Heart left ventricle (tissue), 16 donors: Measurements from ENCODE around the gene ADAMTS1. TPM values are rescaled to one million over a fixed set of nuclear protein-coding genes. Genes with fewer than 3 reads are reported as not detected.
"Not testable (repeated sequence)": the region's sequence is repeated elsewhere in the genome, so short reads cannot be mapped to it uniquely, and the experiment has no call there.

Experiments
- ATAC-seq, 4 donors: fragments of 200-7000 bp; cut with Tn5 transposase; one replicate each; pipeline ENCODE4 v1.9.1; 2020 to 2022; ENCODE audit warnings: moderate library complexity in 4 of 4, mild to moderate bottlenecking in 3 of 4, moderate number of reproducible peaks in 1 of 4
- DNase-seq, 5 donors: peaks; one replicate each; pipeline ENCODE4 v3.0.0-alpha.2; 2020
- H3K27ac ChIP-seq, 12 donors: fragments of 200-600 bp; sonication (generic) in 4 of 12; one replicate each; pipeline versions ENCODE4 v1.5.0 to v1.8.0; 2016 to 2022; ENCODE audit warnings: mild to moderate bottlenecking in 2 of 12
- H3K27me3 ChIP-seq, 9 donors: fragments of 200-600 bp; sonication (generic) in 2 of 9; one replicate each; pipeline versions ENCODE4 v1.5.1 to v1.8.0; 2016 to 2022; ENCODE audit warnings: mild to moderate bottlenecking in 3 of 9
- H3K36me3 ChIP-seq, 9 donors: fragments of 200-600 bp; sonication (generic) in 2 of 9; one replicate each; pipeline versions ENCODE4 v1.5.0 to v1.8.0; 2018 to 2022; ENCODE audit warnings: mild to moderate bottlenecking in 2 of 9
- H3K4me1 ChIP-seq, 12 donors: fragments of 200-600 bp; sonication (generic) in 4 of 12; one replicate each; pipeline versions ENCODE4 v1.5.0 to v1.8.0; 2016 to 2022; ENCODE audit warnings: mild to moderate bottlenecking in 3 of 12
- H3K4me3 ChIP-seq, 12 donors: fragments of 200-600 bp; sonication (generic) in 4 of 12; one replicate each; pipeline versions ENCODE4 v1.5.0 to v1.8.0; 2017 to 2022; ENCODE audit warnings: mild to moderate bottlenecking in 9 of 12, moderate library complexity in 4 of 12
- H3K9me3 ChIP-seq, 12 donors: fragments of 200-600 bp; sonication (generic) in 4 of 12; one replicate each; pipeline versions ENCODE4 v1.5.0 to v1.8.0; 2016 to 2022; ENCODE audit warnings: mild to moderate bottlenecking in 1 of 12
- POLR2A ChIP-seq, 2 donors: fragments of 450-650 bp; IDR thresholded peaks; one replicate each; pipeline ENCODE4 v1.6.1; 2017; ENCODE audit warnings: antibody characterized with exemption in 2 of 2, mild to moderate bottlenecking in 2 of 2, moderate library complexity in 2 of 2
- WGBS, 4 donors: extraction: QIAGEN DNeasy Blood & Tissue Kit in 2 of 4; methylation state at CpG; one replicate each; pipeline versions ENCODE4 v1.1.5 to v1.1.7; 2013 to 2018; 5-methylcytosine and 5-hydroxymethylcytosine counted together
- intact Hi-C, 10 donors: fragments of 100-400 bp; cut with DNase I; formaldehyde crosslinking; loops; one replicate each; pipeline versions ENCODE4 v1.11.1 to v1.14.2; 2022
- polyA plus RNA-seq, 2 donors: library from polyadenylated mRNA; stranded (reverse); fragments of 200-250 nt; gene quantifications; one replicate each; pipeline ENCODE4 v1.2.3, GENCODE V29; 2013
- total RNA-seq, 9 donors: library from RNA; depleted of rRNA in 2 of 9; stranded (reverse); fragments of >200 nt in 2 of 9; fragmentation: NEBNext Ultra II Directional in 3 of 9; extraction: Animal tissue kit (Norgen Biotek cat#: 25700) in 3 of 9; gene quantifications; one replicate each; pipeline versions ENCODE4 v1.1.0 to v1.2.4, GENCODE V29; 2016 to 2023
- TF ChIP-seq, protein P1 (sequence below), 12 donors: fragments of 200-600 bp; sonication (generic) in 4 of 12; IDR thresholded peaks; one replicate each; pipeline versions ENCODE4 v1.5.0 to v1.8.0; 2018 to 2022; ENCODE audit warnings: antibody characterized with exemption in 12 of 12, mild to moderate bottlenecking in 5 of 12
- donor health status: ischemic (EF 13 %, LVEDD 7.1; RV severe dilation, severe dysfunction).
- donor health status: healthy with polysubstance abuse.
- donor health status: DM: no; HTN: yes; CAD: no.
- donor health status: DM: no; HTN: no; CAD: no.
- donor health status: ischemic (EF 25% LVEDD 6.9; RV normal size, moderate dysfunction).
- donor health status: ischemic (EF 25% LVEDD 5.7; RV mildly dilated, moderate dysfunction).
- donor health status: healthy.
- donor health status: DM: yes; HTN: yes; CAD: no.
- donor health status: ischemic (EF 35%, LVEDD 5.7; RV mildly dilated, moderate dysfunction).
- donor health status: nonischemic (EF 11% LVEDD 7.7; RV severe dilation, severe dysfunction).
- donor health status: DM: yes; HTN: yes; CAD: no.
- donor health status: PGD.
- donor health status: ischemic (EF 29% LVEDD 5.4; RV normal size, mild dysfunction).
- donor health status: nonischemic (EF 23%, LVEDD 6.1; RV moderate dilation, normal function).

The ADAMTS1 gene
- total and polyA plus RNA-seq, 11 donors = 14.8 to 87.8 (median 60.7) TPM

DNA sequence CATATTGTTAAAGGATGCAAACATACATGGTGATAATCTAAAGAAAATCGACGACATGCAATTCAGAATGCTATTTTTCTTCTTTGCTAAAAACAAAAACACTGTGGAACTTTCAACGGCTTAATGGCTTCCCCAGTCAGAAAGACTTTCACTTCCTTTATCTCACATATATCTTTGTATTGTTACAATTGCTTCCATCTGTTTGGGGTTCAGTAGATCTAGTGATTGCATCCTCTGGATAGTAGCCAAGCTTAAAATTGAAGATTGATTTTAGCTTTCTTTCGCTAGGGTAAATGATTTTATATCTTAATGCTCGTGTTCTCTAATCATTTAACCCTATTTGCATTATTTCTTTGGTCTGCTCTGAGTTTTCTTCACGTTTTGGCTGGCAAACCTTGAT is 31.8 kb upstream of the ADAMTS1 start:
- TF ChIP-seq POLR2A (IDR thresholded peaks at IDR 0.05) = no peak
- TF ChIP-seq, protein P1, sequence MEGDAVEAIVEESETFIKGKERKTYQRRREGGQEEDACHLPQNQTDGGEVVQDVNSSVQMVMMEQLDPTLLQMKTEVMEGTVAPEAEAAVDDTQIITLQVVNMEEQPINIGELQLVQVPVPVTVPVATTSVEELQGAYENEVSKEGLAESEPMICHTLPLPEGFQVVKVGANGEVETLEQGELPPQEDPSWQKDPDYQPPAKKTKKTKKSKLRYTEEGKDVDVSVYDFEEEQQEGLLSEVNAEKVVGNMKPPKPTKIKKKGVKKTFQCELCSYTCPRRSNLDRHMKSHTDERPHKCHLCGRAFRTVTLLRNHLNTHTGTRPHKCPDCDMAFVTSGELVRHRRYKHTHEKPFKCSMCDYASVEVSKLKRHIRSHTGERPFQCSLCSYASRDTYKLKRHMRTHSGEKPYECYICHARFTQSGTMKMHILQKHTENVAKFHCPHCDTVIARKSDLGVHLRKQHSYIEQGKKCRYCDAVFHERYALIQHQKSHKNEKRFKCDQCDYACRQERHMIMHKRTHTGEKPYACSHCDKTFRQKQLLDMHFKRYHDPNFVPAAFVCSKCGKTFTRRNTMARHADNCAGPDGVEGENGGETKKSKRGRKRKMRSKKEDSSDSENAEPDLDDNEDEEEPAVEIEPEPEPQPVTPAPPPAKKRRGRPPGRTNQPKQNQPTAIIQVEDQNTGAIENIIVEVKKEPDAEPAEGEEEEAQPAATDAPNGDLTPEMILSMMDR (IDR thresholded peaks at IDR 0.05) = no peak
- 67 to 78% (median 73%) methylated on average over 6 of the region's 6 CpGs for WGBS, 4 donors
- H3K4me1 ChIP-seq = no peaks in the 10 kb centered on the region
- intact Hi-C loops = loop anchor here in 1 of 10 donors (10.0 kb wide), 1 partner anchor 598 kb away; no protein-coding TSS in a partner anchor
- H3K36me3 ChIP-seq = no peaks in the 10 kb centered on the region
- peaks cover 0 to 20% (median 4%) of the 10 kb centered on the region in 12 donors for H3K9me3 ChIP-seq
- H3K4me3 ChIP-seq = no peak overlapping the region
- H3K27me3 ChIP-seq = no peaks in the 10 kb centered on the region
- DNase-seq = no peak
- no peak overlapping the region for H3K27ac ChIP-seq
- ATAC-seq = no peak

DNA sequence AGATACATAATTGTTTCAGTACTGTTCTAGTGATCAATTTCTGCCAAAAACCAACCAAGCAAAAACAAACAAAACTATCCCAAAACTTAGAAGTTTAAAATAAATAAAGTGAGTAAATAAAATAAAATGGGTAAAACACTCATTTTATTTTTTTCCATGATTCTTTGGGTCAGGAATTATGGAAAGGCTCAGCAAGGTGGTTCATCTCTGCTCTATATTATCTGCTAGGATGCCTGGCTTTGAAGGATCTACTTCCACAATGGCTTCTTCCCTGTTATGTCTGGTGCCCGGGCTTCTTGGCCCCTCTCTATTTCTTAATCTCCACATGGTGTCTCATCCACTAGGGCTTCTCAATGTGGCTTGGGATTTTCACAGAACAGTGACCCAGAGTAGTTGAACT is 29.1 kb upstream of the ADAMTS1 start:
- Histone ChIP-seq H3K36me3 (no peaks in the 10 kb centered on the region), H3K4me1 (no peaks in the 10 kb centered on the region), H3K4me3 (no peak overlapping the region), H3K9me3 (peaks cover 0 to 28% (median 6%) of the 10 kb centered on the region in 12 donors), H3K27me3 (no peaks in the 10 kb centered on the region), H3K27ac (no peak overlapping the region)
- TF ChIP-seq POLR2A (IDR thresholded peaks at IDR 0.05) = no peak
- TF ChIP-seq, protein P1 (IDR thresholded peaks at IDR 0.05) = no peak
- DNase-seq (no peak), ATAC-seq (no peak)
- intact Hi-C loops = loop anchor here in 1 of 10 donors (10.0 kb wide), 1 partner anchor 600 kb away; no protein-coding TSS in a partner anchor
- 88 to 100% (median 98%) methylated on average over 1 of the region's 1 CpG for WGBS, 4 donors

DNA sequence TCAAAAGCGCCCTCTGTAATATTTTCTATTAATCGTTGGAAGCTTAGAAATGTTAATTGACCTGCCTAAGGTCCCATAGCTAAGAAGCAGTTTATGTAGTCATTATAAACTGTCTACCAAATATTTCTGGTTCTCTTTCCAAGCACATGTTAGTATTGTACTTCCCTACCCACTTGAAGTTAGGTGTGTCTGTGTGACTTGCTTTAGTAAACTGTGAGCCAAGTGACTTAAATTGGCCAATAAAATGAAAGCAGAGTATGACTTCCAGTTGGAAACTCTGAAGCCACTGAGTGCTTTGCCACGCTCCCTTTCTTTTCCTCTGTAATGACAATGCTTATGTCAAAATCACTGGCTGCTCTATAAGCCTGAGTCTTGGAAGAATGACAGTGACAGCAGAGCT is 20.6 kb upstream of the ADAMTS1 start:
- 92 to 99% (median 97%) methylated on average over 3 of the region's 3 CpGs for WGBS, 4 donors
- Histone ChIP-seq H3K36me3 (no peaks in the 10 kb centered on the region), H3K27ac (no peak overlapping the region), H3K4me3 (no peak overlapping the region), H3K4me1 (no peaks in the 10 kb centered on the region), H3K9me3 (peaks cover 0 to 8% (median 0%) of the 10 kb centered on the region in 12 donors), H3K27me3 (no peaks in the 10 kb centered on the region)
- no peak for TF ChIP-seq POLR2A (IDR thresholded peaks at IDR 0.05)
- TF ChIP-seq, protein P1 (IDR thresholded peaks at IDR 0.05) = no peak
- ATAC-seq = no peak
- intact Hi-C loops = loop anchor here in 1 of 10 donors (10.0 kb wide), 1 partner anchor 499 kb away; no protein-coding TSS in a partner anchor
- no peak for DNase-seq

DNA sequence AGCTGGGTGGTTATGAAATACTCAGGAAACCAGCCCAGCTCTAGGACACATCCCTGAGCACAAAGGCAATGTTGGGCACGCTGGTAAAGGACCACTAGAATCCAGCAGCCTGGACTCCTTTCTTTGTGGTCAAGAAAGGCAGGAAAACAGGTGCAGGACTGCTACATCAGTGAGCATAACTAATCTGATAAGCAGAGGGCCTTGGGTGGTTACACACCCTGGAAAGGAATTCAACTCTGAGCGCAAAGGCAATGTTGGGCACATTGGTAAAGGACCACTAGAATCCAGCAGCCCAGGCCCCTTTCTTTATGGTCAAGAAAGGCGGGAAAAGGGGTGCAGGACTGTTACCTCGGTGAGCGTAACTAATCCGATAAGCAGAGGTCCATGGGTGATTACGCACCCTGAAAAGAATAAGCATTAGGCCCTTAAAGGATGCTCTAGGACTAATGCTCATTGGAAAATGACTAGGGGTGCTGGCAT is 11.7 kb upstream of the ADAMTS1 start:
- not testable (repeated sequence) for H3K27ac ChIP-seq, H3K4me3 ChIP-seq, H3K4me1 ChIP-seq, H3K36me3 ChIP-seq, DNase-seq, H3K27me3 ChIP-seq, ATAC-seq, H3K9me3 ChIP-seq
- WGBS, 4 donors = 95 to 99% (median 97%) methylated on average over 7 of the region's 7 CpGs
- intact Hi-C loops = loop anchor here in 3 of 10 donors (10.0 kb wide), 3 partner anchors 618 to 1658 kb away; no protein-coding TSS in a partner anchor

DNA sequence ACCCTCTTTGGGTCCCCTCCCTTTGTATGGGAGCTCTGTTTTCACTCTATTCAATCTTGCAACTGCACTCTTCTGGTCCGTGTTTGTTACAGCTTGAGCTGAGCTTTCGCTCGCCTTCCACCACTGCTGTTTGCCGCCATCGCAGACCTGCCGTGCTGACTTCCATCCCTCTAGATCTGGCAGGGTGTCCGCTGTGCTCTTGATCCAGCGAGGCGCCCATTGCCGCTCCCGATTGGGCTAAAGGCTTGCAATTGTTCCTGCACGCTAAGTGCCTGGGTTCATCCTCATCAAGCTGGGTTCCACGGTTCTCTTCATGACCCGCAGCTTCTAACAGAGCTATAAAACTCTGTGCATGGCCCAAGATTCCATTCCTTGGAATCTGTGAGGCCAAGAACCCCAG is 9.5 kb upstream of the ADAMTS1 start:
- H3K27me3 ChIP-seq, H3K27ac ChIP-seq, ATAC-seq, DNase-seq, H3K9me3 ChIP-seq, H3K4me1 ChIP-seq, H3K36me3 ChIP-seq, H3K4me3 ChIP-seq: not testable (repeated sequence)
- intact Hi-C loops = loop anchor here in 8 of 10 donors (5.0 to 10.0 kb wide), 6 partner anchors 620 to 1660 kb away; no protein-coding TSS in a partner anchor
- 96 to 100% (median 98%) methylated on average over 14 of the region's 14 CpGs for WGBS, 4 donors
